Caco-2 (cell line): ENCODE measurements around the gene TWNK. TPM values are rescaled to one million over a fixed set of nuclear protein-coding genes. Genes with fewer than 3 reads are reported as not detected.

Experiments
- BruUV-seq: library from RNA; stranded (reverse); fragments of 400-500 nt; replicated peaks from 2 replicates; lab custom pipeline; 2021; lab: Mats Ljungman, UMichigan
- CTCF ChIA-PET: fragments of 300-600 bp; sonication (Branson Sonifier 250); formaldehyde crosslinking; loops from one replicate; lab custom pipeline; 2022; ENCODE audit warnings: antibody characterized with exemption; lab: Charles Lee
- POLR2A ChIA-PET: fragments of 300-600 bp; sonication (Branson Sonifier 250); formaldehyde crosslinking; loops from one replicate; lab custom pipeline; 2022; ENCODE audit warnings: antibody characterized with exemption; lab: Charles Lee
- DNase-seq, 2 experiments: peaks; one replicate each; pipeline versions ENCODE4 v3.0.0 to v3.0.0-alpha.2; 2020 to 2022
- H3K27me3 ChIP-seq: replicated peaks from 2 replicates; pipeline ENCODE4 v1.6.0; 2011; ENCODE audit warnings: low read length; ENCODE audit not compliant: control insufficient read depth, insufficient read depth
- H3K36me3 ChIP-seq: 2 replicates; pipeline ENCODE4 v1.5.1; 2011; ENCODE audit warnings: low read length; ENCODE audit not compliant: control insufficient read depth, insufficient read depth
- H3K4me1 ChIP-seq: fragments of 250-450 bp; sonication (Bioruptor Pico); 2 replicates; pipeline ENCODE4 v1.5.1; 2020; ENCODE audit warnings: mild to moderate bottlenecking
- H3K4me3 ChIP-seq: 2 replicates; pipeline ENCODE4 v1.5.1; 2011; ENCODE audit warnings: low read depth, mild to moderate bottlenecking, control low read depth, low read length
- H3K9me3 ChIP-seq: fragments of 250-450 bp; sonication (Bioruptor Pico); 2 replicates; pipeline ENCODE4 v1.5.1; 2020; ENCODE audit warnings: mild to moderate bottlenecking, moderate library complexity
- H3K27ac Mint-ChIP-seq: one replicate; pipeline ENCODE4 v1.8.0; 2022; ENCODE audit warnings: mixed read lengths; ENCODE audit not compliant: unreplicated experiment
- H3K27me3 Mint-ChIP-seq: one replicate; pipeline ENCODE4 v1.8.0; 2022; ENCODE audit warnings: mixed read lengths; ENCODE audit not compliant: insufficient read depth, unreplicated experiment
- H3K36me3 Mint-ChIP-seq: one replicate; pipeline ENCODE4 v1.8.0; 2022; ENCODE audit warnings: mild to moderate bottlenecking, mixed read lengths; ENCODE audit not compliant: insufficient read depth, unreplicated experiment
- H3K4me1 Mint-ChIP-seq: one replicate; pipeline ENCODE4 v1.8.0; 2022; ENCODE audit warnings: low read depth, mixed read lengths; ENCODE audit not compliant: unreplicated experiment
- H3K4me3 Mint-ChIP-seq: one replicate; pipeline ENCODE4 v1.8.0; 2022; ENCODE audit warnings: mild to moderate bottlenecking, moderate library complexity, mixed read lengths; ENCODE audit not compliant: unreplicated experiment
- H3K9me3 Mint-ChIP-seq: one replicate; pipeline ENCODE4 v1.8.0; 2022; ENCODE audit warnings: mixed read lengths; ENCODE audit not compliant: unreplicated experiment
- intact Hi-C: fragments of 100-400 bp; cut with micrococcal nuclease; formaldehyde crosslinking; loops from one replicate; pipeline ENCODE4 v1.10.0; 2022; ENCODE audit not compliant: unreplicated experiment
- total RNA-seq: library from RNA; stranded (reverse); gene quantifications from 2 replicates; pipeline ENCODE4 v1.2.3, GENCODE V29; 2022
- TF ChIP-seq, protein P1 (sequence below), 2 experiments: fragments of 200-600 bp in 1 of 2; IDR thresholded peaks; 1 replicate in 1 of 2; 2 replicates in 1 of 2; pipeline versions ENCODE4 v1.5.1 to v1.8.0; 2011 to 2022; ENCODE audit warnings: antibody characterized with exemption in 1 of 2, control low read depth in 1 of 2, inconsistent platforms in 1 of 2, low read depth in 1 of 2, low read length in 1 of 2, mild to moderate bottlenecking in 1 of 2, moderate library complexity in 1 of 2; ENCODE audit not compliant: insufficient read depth in 1 of 2, severe bottlenecking in 1 of 2, unreplicated experiment in 1 of 2

Gene TWNK
- total RNA-seq, 1 experiment from 2014 or later, result 29.8 TPM

DNA sequence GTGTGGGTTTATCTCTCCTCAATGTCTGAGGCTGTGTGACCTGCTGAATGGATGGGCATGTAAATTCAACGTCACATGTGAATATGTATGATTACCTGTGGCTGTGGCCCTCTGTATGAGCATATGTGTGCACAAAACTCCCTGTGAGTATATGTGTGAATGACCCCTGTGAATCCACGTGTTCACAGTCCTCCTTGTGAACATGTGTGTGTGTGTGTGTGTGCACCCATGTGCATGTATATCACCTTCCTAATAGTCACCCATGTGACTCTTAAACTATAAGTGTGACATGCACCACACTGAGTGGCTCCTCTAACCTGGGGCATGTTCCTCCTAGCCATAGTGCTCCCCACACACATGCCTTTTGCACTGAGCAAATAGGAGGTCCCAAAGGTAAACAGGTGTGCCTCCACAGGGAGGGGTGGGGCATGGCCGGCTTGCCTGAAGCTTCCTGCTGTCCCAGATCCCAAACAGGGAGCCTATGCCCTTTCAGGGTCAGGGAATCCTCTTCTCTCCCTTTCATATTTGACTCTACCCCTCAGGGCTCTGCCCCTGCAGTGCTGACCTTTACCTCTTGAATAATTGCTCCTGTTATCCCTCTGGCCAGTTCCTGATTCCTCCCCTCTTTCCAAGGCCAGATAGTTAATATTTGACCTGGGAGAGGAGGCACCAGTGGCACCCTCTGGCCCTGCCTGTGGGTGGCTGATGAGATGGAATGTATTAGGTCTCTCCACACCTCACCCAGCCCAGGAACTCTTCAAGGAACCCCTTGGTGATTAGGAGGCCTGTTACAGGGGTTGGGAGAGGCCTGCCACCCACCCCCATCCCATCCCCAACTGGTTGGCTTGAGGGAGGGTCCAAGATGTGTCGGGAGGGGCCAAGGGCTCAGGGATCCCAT, 16.2 kb upstream of the TWNK start:
- CTCF ChIA-PET, result no interaction called here
- peak overlapping the region; percentile 90 for H3K4me3 Mint-ChIP-seq
- POLR2A ChIA-PET, result interaction anchor here (1.0 kb wide), 1 partner anchor 61 kb away, joined by 5 read pairs; no protein-coding TSS in a partner anchor
- H3K4me1 Mint-ChIP-seq, result peaks cover 56% of the 10 kb centered on the region
- no peaks in the 10 kb centered on the region for H3K27me3 Mint-ChIP-seq
- peak overlapping the region; percentile 98 for H3K4me3 ChIP-seq
- H3K9me3 Mint-ChIP-seq, result no peaks in the 10 kb centered on the region
- intact Hi-C loops, result loop anchor here (1.0 kb wide), 3 partner anchors 15 to 42 kb away; no protein-coding TSS in a partner anchor
- BruUV-seq, result no TSS peak
- TF ChIP-seq, protein P1, sequence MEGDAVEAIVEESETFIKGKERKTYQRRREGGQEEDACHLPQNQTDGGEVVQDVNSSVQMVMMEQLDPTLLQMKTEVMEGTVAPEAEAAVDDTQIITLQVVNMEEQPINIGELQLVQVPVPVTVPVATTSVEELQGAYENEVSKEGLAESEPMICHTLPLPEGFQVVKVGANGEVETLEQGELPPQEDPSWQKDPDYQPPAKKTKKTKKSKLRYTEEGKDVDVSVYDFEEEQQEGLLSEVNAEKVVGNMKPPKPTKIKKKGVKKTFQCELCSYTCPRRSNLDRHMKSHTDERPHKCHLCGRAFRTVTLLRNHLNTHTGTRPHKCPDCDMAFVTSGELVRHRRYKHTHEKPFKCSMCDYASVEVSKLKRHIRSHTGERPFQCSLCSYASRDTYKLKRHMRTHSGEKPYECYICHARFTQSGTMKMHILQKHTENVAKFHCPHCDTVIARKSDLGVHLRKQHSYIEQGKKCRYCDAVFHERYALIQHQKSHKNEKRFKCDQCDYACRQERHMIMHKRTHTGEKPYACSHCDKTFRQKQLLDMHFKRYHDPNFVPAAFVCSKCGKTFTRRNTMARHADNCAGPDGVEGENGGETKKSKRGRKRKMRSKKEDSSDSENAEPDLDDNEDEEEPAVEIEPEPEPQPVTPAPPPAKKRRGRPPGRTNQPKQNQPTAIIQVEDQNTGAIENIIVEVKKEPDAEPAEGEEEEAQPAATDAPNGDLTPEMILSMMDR (IDR thresholded peaks at IDR 0.05; ENCODE audit: insufficient read depth in 1 of 2, low read depth in 1 of 2, low read length in 1 of 2, severe bottlenecking in 1 of 2, unreplicated experiment in 1 of 2), result peak in 1 of 2 experiments; percentile 10
- no peaks in the 10 kb centered on the region for H3K9me3 ChIP-seq
- peak; percentile 84 to 91 for DNase-seq
- H3K4me1 ChIP-seq, result peaks cover 33% of the 10 kb centered on the region
- H3K27me3 ChIP-seq, result no peaks in the 10 kb centered on the region
- H3K36me3 ChIP-seq, result peaks cover 10% of the 10 kb centered on the region; the same call in 1 of the 2 replicates
- peaks cover 37% of the 10 kb centered on the region for H3K36me3 Mint-ChIP-seq
- H3K27ac Mint-ChIP-seq, result peak overlapping the region; percentile 86

DNA sequence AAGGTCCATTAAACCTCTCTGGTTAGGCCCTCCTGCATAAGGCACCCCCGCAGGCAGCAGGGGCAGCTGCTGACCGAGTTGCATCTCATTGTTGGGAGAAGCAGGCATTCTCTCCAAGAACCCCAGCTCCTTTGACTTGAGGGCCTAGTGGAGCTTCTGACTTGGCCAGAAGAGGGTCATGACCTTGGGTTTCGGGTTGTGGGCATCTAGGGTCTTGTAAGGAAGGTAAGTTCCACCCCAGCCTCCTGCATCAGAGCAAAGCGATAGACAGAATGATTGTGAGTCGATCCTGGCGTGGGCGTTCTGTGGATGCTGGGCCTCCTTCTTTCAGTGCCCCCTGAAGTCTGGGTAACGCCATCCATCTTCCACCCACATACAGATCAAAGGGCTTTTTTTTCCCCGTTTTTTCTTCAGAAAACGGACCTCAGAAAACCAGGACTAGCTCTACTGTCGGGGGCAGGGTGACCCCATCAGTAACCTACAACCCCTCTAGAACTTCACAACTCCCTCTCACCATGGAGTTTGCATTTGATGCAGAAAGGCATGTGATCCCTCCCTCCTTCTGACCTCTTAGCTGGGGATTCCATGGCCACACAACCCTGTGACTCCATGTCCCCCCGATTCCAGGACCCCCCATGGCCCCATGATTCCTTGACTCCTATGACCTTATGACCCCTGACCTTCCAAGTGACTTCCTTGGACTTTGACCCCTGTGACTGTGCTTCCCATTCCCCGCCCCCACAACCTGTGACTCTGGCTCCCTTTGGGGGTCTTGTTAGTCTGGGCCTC, 15.0 kb upstream of the TWNK start:
- Histone ChIP-seq H3K9me3 (no peaks in the 10 kb centered on the region), H3K27me3 (no peaks in the 10 kb centered on the region), H3K4me3 (peak overlapping the region; percentile 18; the same call in 1 of the 2 replicates), H3K4me1 (peaks cover 41% of the 10 kb centered on the region), H3K36me3 (peaks cover 11% of the 10 kb centered on the region; the same call in 1 of the 2 replicates)
- DNase-seq, result no peak
- POLR2A ChIA-PET, result no interaction called here
- Mint-ChIP-seq H3K4me1 (peaks cover 63% of the 10 kb centered on the region), H3K27ac (peak overlapping the region; percentile 86), H3K36me3 (peaks cover 44% of the 10 kb centered on the region), H3K4me3 (peak overlapping the region; percentile 90), H3K27me3 (no peaks in the 10 kb centered on the region), H3K9me3 (no peaks in the 10 kb centered on the region)
- no TSS peak for BruUV-seq
- intact Hi-C loops, result no loop called here
- TF ChIP-seq, protein P1 (IDR thresholded peaks at IDR 0.05; ENCODE audit: insufficient read depth in 1 of 2, low read depth in 1 of 2, low read length in 1 of 2, severe bottlenecking in 1 of 2, unreplicated experiment in 1 of 2), result no peak
- CTCF ChIA-PET, result no interaction called here
